K562 (cell line): ENCODE data around the gene DNAJB11. TPM values are rescaled to one million over a fixed set of nuclear protein-coding genes. Genes with fewer than 3 reads are reported as not detected.
A peak's percentile ranks its signal among the peaks of the same experiment; 100 is the strongest.

Experiments used
- CC2D1A ChIP-seq: fragments of 450-650 bp; IDR thresholded peaks from 2 replicates; pipeline ENCODE4 v1.6.1; 2017; ENCODE audit warnings: mild to moderate bottlenecking
- CLOCK ChIP-seq: fragments of 250-450 bp; sonication (Bioruptor Pico); IDR thresholded peaks from 2 replicates; pipeline ENCODE4 v1.4.0; 2020; ENCODE audit warnings: mild to moderate bottlenecking, moderate library complexity, borderline replicate concordance
- CTBP1 ChIP-seq: fragments of 450-650 bp; IDR thresholded peaks from 2 replicates; pipeline ENCODE4 v1.6.1; 2016; ENCODE audit warnings: borderline replicate concordance
- DPF2 ChIP-seq: fragments of 450-650 bp; IDR thresholded peaks from 2 replicates; pipeline ENCODE4 v1.6.1; 2016
- HMBOX1 ChIP-seq: sonication (generic); IDR thresholded peaks from 2 replicates; pipeline ENCODE4 v1.6.1; 2016
- IRF1 ChIP-seq: sonication (generic); formaldehyde crosslinking; IDR thresholded peaks from 2 replicates; pipeline ENCODE4 v1.8.0; 2022; ENCODE audit warnings: missing genetic modification reagents, mild to moderate bottlenecking, borderline replicate concordance
- PBX2 ChIP-seq, 2 experiments: IDR thresholded peaks in 1 of 2; conservative IDR thresholded peaks in 1 of 2; 2 replicates each; pipeline ENCODE4 v1.6.1; 2016; ENCODE audit warnings: low read depth in 2 of 2, mild to moderate bottlenecking in 1 of 2, missing compliant biosample characterization in 1 of 2, missing genetic modification characterization in 1 of 2, moderate library complexity in 1 of 2
- TAL1 ChIP-seq: fragments of 450-650 bp; IDR thresholded peaks from 2 replicates; pipeline ENCODE4 v1.6.1; 2016; ENCODE audit warnings: mild to moderate bottlenecking
- TEAD4 ChIP-seq, 2 experiments: sonication (generic) in 1 of 2; formaldehyde crosslinking in 1 of 2; IDR thresholded peaks; 2 replicates each; pipeline versions ENCODE4 v1.6.1 to v1.8.0; 2012 to 2022; ENCODE audit warnings: borderline replicate concordance in 1 of 2, inconsistent platforms in 1 of 2, low read length in 1 of 2, mild to moderate bottlenecking in 1 of 2, missing genetic modification reagents in 1 of 2
- polyA plus RNA-seq, 8 experiments: library from polyadenylated mRNA; depleted of rRNA in 4 of 8; stranded (reverse) in 5 of 8; unstranded in 3 of 8; fragments of >200 nt; fragmentation: Nextera tagmentation in 2 of 8; fragmentation: Illumina TruSeq in 1 of 8; extraction: Ambion mirVana in 2 of 8; extraction: Trizol in 1 of 8; gene quantifications; 2 replicates each; pipeline versions ENCODE4 v1.2.1 to v1.2.3, GENCODE V29; 2011 to 2014; ENCODE audit warnings: inconsistent platforms in 1 of 8, missing spikeins in 1 of 8
- total RNA-seq, 7 experiments: library from RNA; depleted of rRNA in 6 of 7; stranded (reverse); fragments of >200 nt in 6 of 7; fragmentation: Illumina TruSeq in 2 of 7; extraction: Trizol in 2 of 7; gene quantifications; 2 replicates each; pipeline versions ENCODE4 v1.2.1 to v1.2.3, GENCODE V29; 2011 to 2021; ENCODE audit warnings: low replicate concordance in 1 of 7

Gene DNAJB11
- total and polyA plus RNA-seq, 9 of the 15 experiments (the other 6 are each of a cell fraction or from before 2014, with no cell fraction given): 14.8 to 74.7 (median 63.8) TPM

GRCh38 chr3:186536883-186537844 lies 33.4 kb upstream of the DNAJB11 start (continued):
- TF ChIP-seq CLOCK (no peak), CC2D1A (no peak), TEAD4 (IDR thresholded peaks at IDR 0.05; ENCODE audit: low read length) (peak; percentile 24; the same call in 1 of the 2 replicates), TEAD4 (CRISPR knock-in tag; IDR thresholded peaks at IDR 0.05; ENCODE audit: borderline replicate concordance) (no peak), CTBP1 (peak; percentile 38; the same call in 1 of the 2 replicates), PBX2 (CRISPR knock-in tag; IDR thresholded peaks at IDR 0.05; ENCODE audit: low read depth) (no peak), PBX2 (tag; conservative IDR thresholded peaks at IDR 0.05; ENCODE audit: low read depth) (peak; percentile 34; the same call in 1 of the 2 replicates), DPF2 (peak; percentile 48; the same call in 1 of the 2 replicates), TAL1 (no peak), HMBOX1 (peak; percentile 90), IRF1 (CRISPR knock-in tag) (no peak)
